Heart left ventricle (tissue), 13 donors: ENCODE measurements around the gene INPP4B.

Source experiments
- POLR2A ChIP-seq, 2 donors: fragments of 450-650 bp; IDR thresholded peaks; one replicate each; pipeline ENCODE4 v1.6.1; 2017; ENCODE audit warnings: antibody characterized with exemption in 2 of 2, mild to moderate bottlenecking in 2 of 2, moderate library complexity in 2 of 2
- TF ChIP-seq, protein P1 (sequence below), 12 donors: fragments of 200-600 bp; sonication (generic) in 4 of 12; IDR thresholded peaks; one replicate each; pipeline versions ENCODE4 v1.5.0 to v1.8.0; 2018 to 2022; ENCODE audit warnings: antibody characterized with exemption in 12 of 12, mild to moderate bottlenecking in 5 of 12
- donor health status: ischemic (EF 13 %, LVEDD 7.1; RV severe dilation, severe dysfunction).
- donor health status: DM: no; HTN: yes; CAD: no.
- donor health status: DM: no; HTN: no; CAD: no.
- donor health status: ischemic (EF 25% LVEDD 6.9; RV normal size, moderate dysfunction).
- donor health status: ischemic (EF 25% LVEDD 5.7; RV mildly dilated, moderate dysfunction).
- donor health status: ischemic (EF 35%, LVEDD 5.7; RV mildly dilated, moderate dysfunction).
- donor health status: nonischemic (EF 11% LVEDD 7.7; RV severe dilation, severe dysfunction).
- donor health status: DM: yes; HTN: yes; CAD: no.
- donor health status: PGD.
- donor health status: ischemic (EF 29% LVEDD 5.4; RV normal size, mild dysfunction).
- donor health status: nonischemic (EF 23%, LVEDD 6.1; RV moderate dilation, normal function).

DNA sequence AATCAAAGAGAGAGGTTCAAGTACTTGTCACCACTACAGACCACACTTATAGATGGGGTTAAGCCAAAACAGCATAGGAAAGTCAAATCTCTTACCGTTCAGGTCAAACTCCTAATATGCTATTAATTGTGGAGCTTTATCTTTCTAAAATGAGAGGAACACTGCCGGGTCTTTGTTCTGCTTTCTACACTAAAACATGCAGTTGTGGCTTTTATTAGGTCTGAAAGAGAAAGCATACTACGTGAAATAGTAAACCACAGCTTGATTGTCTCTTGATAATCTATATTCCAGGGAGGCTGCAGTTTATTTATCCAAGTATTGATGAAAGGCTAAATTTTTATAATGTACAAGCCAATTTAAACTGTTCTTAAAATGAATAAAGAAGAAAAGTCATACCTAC lies 12.3 kb upstream of the INPP4B start:
- no peak for TF ChIP-seq POLR2A (IDR thresholded peaks at IDR 0.05)
- TF ChIP-seq, protein P1, sequence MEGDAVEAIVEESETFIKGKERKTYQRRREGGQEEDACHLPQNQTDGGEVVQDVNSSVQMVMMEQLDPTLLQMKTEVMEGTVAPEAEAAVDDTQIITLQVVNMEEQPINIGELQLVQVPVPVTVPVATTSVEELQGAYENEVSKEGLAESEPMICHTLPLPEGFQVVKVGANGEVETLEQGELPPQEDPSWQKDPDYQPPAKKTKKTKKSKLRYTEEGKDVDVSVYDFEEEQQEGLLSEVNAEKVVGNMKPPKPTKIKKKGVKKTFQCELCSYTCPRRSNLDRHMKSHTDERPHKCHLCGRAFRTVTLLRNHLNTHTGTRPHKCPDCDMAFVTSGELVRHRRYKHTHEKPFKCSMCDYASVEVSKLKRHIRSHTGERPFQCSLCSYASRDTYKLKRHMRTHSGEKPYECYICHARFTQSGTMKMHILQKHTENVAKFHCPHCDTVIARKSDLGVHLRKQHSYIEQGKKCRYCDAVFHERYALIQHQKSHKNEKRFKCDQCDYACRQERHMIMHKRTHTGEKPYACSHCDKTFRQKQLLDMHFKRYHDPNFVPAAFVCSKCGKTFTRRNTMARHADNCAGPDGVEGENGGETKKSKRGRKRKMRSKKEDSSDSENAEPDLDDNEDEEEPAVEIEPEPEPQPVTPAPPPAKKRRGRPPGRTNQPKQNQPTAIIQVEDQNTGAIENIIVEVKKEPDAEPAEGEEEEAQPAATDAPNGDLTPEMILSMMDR (IDR thresholded peaks at IDR 0.05): no peak
